M059J (cell line): ENCODE results near the gene FILIP1. TPM values are rescaled to one million over a fixed set of nuclear protein-coding genes. Genes with fewer than 3 reads are reported as not detected.

Experiments
- DNase-seq: peaks from one replicate; pipeline ENCODE4 v3.0.0-alpha.2; 2012; ENCODE audit warnings: low read depth
- total RNA-seq: library from RNA; depleted of rRNA; stranded (reverse); fragments of >200 nt; shearing (Covaris generic); gene quantifications from 2 replicates; pipeline ENCODE4 v1.2.3, GENCODE V29; 2014; rRNA removed

The FILIP1 gene
- total RNA-seq, 1 experiment from 2014 or later: 1.3 TPM

DNA sequence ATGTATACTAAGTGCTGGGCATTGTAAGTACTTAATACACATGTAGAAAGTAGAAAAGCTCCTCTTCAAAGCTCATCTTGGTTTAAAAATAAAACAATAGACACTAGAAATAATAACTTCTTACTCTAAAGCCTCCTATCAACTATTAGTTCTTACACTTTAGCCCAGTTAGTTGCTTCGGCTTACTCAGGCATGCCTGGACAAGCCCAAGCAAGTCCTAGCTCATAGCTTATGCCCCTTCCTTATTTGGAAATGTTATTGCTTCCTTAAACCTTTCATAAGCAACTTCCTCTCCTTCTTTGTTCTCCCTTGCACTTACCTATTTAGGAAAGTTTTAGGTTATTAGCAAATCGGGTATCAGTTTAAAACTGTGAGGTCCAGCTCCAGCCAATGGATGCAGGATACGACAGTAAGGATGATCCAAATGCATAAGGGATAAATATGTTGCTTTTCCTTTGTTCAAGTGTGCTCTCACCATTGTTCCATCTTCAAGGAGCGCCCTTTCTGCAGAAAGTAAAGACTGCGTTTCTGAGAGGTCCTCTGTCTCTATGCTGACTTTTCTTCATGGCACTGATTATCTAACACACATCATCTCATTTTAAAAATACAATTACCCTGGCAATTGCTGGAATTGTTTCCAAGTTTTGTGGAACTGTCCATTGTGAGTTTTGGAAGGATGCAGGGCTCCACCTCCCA lies 221.3 kb downstream of the FILIP1 start:
- no peak for DNase-seq

DNA sequence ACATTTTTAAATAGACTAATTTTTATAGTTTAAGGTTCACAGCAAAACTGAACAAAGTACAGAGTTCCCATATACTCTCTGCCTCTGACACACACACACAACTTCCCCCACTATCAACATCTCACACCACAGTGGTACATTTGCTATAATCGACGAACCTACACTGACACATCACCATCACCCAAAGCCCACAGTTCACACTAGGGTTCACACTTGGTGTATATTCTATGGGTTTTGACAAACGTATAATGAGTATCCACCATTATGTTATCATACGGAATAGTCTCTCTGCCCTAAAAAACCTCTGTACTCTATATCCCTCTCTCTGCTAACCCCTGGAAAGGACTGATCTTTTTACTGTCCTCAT lies 224.6 kb downstream of the FILIP1 start:
- no peak for DNase-seq

DNA sequence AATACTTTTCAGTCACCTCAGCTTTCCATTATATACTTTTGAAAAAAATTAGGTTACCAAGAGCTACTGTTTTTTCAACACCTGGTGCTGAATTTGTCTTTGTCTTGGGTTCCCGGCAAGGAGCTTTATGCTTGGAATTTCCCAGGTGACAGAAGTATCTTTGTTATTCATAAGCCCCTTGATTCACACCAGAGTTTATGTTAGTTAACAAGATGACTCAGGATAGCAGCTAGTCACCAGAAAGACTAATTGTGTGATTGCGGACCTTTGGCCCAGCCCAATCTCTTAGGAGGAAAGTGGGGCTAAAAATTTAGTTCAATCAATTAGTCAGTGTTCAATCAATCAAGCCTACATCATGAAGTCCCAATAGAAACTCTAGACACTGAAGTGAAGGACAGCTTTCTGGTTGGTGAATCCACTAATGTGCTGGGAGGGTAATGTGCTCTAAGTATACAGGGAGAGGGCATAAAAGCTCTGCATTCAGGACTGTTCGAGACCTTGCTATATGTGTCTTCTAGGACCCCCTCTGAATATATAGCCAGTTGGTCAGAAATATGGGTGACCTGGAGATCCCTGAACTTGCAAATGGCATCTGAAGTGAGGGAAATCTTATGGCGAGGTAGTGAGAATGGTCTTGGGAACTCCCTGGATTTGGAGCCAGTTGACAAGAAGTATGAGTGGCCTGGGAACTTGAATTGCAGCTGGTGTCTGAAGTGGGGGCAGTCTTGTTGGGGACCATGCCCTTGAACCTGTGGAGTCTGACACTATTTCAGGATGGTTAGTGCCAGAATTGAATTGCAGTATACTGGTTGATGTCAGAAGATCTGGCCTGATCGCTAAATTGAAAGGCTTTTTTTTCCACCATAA lies 225.2 kb downstream of the FILIP1 start:
- DNase-seq: peak; percentile 72

DNA sequence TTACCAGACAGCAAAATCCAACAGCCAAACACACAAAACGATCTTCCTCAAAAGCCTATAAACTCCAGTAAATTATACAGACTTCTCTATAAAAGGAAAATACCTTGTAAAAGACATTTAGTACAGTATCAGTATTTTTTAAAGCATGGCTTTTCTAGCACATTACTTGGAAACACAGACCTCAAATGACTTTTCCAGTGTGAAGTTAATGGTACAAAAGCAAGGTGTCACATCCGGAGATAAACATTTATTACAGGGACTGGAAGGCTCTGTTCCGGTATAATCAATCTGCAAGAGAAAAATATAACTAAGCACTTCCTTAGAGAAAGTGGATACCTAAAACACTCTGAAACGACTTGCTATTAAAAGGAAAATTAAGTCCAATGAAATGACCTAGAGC lies 226.1 kb downstream of the FILIP1 start:
- DNase-seq: no peak

DNA sequence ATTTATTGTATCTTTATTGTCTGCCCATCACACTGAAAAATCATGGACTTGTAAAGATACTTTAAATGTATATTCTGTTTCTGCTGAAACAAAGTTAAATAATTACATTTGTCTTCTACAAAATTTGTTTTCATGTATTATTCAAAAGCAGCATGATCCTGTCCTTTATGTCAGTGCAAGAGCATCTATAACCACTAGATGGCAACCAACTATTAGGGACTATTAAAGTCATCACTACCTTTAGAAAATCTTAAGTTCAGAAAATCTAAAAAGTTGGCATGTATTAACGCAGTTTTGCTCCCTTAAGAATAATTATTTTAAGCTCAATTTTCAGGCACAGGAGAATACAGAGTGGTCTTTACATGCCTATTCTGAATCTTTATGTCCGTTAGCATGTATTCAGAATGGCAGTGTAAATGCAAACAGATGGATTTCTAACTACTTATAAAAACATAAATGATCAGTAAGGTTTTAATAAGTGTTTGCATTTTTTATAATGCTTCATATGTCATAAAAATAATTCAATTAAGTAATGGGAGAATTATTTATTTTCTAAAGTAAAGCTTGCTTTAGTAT lies 226.8 kb downstream of the FILIP1 start:
- DNase-seq: peak; percentile 70

DNA sequence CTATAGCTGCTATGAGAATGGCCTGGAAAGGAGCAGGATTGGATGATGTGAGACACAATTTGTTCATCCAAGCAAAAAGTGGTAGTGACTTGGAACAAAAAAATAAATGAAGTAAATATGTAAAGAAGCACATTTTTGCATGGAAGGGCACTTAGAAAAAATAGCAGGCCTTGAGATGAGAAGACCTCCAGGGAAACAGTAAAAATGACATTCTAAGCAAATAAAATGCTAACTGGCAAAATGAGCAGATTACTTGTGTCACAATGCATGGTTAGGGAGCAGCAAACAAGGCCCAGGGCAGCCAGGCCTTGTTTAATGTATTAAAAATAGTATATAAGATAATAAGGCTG lies 230.2 kb downstream of the FILIP1 start:
- no peak for DNase-seq

DNA sequence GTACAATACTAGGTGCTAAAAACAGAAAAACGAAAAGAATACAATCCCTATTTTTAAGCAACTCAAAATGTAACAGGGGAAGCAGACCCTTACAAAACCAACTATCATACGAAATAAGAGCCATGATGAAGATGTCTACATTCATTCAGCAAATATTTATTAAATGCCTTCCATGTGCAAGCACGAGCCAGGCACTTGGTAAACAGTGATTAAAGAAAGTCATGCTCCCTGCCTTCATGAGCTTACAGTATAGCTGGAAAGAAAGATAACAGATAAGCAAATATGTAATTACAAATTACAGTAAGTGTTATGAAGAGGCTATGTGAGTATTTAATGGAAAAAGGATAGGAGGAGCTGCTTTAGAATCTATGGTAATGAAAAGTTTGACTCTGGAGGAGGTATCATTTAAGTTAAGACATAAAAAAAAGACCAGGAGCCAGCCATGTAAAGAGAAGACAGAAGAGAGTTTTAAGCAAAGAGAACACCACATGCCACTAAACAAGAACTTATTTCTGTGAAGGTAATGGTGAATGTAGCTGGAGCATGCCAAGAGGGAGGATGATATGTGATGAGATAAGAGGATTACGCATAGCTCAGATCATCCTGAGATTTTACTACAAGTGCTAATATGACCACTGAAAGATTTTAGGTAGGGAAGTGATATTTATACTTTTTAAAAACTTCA lies 230.7 kb downstream of the FILIP1 start:
- DNase-seq: no peak

DNA sequence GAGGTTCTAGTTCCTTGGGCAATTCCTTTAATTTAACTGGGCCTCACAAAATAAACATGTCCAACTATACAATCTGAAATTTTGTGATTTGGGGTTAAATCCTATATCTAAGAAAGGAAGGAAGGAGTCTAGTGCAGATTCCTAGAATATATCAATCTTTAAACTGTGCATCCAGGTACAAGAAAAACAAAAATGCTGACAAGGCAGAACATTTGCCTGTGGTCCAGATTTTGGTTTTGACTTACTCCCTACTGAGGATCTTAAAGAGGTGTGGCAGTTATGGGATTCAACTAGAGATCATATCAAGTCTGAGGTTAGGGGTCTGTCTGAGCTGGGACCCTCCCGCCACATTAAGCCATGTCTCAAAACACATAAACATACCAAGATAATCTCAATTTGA lies 232.3 kb downstream of the FILIP1 start:
- DNase-seq: no peak

DNA sequence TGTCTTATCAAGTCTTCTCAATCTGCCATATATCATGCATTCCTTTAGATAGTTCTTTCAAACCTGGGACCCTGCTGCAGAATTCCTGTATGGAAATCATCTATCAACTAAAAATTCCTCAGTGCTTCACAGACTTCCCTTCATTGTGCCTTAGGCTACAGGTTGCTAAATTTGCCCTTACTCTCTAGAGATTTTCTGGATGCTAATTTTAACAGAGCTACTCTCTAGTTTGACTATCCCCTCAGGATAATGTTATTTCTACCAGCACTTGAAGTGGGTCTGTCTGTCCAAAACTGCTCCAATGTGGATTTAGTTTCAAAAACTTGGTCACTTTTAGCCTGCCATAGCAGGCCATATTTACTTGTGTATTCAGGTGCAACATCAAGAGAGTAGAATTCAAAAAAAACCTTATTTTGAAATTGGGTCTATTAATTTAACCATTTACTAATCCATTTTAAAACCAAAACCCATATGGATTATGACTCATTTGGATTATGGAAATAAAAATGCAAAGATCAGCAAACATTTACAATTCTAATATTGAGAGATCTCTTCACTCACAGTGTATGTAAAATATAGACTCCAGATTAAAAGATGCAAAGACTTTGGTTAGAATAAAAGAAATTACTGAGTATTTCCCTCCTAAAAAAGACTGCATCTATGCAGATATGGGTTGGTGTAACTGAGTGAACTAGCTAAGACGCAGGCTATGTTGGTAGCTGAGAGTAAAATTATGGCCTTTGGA lies 236.1 kb downstream of the FILIP1 start:
- DNase-seq: no peak

DNA sequence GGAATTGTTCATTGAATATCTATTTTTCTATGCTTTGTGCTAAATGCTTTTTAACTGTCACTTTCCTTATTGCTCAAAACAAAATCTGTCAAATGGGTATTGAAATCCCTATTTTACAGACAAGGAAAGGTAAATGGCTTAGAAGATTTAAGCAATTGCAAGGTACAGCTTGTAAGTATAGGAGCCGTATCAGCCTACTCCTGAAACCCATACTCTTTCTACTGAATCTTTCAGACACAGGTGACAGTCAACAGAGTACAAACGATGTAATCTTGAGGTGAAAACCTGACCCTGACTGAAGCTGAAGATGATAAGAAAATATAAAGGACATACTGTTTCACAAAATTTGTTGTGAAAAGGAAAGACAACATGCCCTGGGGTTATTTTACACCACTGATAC lies 243.0 kb downstream of the FILIP1 start:
- DNase-seq: no peak

DNA sequence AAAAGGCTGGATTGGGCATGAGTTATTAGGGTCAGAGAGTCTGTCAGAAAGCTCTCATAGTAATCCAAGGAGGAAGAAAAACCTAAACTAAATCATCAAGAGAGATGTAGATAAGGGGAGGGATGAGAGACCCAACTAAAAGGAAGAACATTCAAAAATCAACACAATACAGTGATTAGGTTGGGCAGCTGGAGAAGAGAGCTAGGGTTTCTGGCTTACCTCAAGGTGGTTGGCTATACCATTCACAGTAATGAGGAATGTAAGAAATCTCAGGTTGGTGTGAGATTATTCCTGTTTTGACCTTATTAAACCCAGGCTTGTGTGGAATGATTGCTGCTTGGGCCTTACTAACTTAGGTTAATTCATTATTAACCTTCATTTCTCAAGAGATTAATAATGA lies 243.8 kb downstream of the FILIP1 start:
- DNase-seq: no peak

DNA sequence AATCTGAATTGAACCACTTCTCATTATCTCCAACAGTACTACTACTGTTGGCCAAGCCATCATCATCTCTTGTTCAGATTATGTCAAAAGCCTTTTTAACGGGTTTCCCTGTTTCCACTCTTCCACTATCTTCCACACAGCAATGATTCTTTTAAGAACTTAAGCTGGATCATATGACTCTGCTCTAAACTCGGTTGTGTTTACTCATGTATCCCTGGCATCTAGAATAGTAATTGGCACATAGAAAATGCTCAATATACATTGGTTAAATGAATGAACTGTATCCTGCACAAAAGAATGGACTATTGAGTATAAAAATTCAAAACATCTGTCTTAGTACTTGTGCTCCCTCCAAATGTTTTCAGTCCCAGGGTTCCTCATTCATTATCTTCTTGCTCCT lies 247.2 kb downstream of the FILIP1 start:
- DNase-seq: no peak

DNA sequence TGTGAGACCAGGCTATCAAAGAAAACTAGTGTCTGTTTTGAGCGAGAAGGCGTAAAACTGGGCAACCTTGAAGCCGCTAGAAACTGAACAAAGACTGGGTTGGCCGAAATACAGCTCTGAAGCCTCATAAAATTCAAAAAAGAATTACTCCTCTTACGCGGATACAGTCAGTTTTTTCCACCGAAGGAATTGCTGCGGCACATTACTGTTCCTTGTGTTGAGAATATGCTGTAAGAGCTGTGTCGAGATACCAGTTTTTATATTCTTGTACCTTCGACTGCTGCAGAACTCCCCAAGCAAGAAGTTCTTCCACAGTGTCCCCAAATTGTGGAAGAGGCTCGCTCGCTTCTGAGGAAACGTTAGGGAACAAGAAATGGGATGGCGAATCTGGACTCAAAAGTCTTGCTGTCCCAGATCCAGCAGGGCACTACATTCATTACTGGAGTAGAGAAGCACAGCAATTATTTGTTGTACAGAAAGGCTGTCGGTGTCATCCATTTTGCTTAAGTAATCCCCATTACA lies 249.5 kb downstream of the FILIP1 start:
- no peak for DNase-seq

DNA sequence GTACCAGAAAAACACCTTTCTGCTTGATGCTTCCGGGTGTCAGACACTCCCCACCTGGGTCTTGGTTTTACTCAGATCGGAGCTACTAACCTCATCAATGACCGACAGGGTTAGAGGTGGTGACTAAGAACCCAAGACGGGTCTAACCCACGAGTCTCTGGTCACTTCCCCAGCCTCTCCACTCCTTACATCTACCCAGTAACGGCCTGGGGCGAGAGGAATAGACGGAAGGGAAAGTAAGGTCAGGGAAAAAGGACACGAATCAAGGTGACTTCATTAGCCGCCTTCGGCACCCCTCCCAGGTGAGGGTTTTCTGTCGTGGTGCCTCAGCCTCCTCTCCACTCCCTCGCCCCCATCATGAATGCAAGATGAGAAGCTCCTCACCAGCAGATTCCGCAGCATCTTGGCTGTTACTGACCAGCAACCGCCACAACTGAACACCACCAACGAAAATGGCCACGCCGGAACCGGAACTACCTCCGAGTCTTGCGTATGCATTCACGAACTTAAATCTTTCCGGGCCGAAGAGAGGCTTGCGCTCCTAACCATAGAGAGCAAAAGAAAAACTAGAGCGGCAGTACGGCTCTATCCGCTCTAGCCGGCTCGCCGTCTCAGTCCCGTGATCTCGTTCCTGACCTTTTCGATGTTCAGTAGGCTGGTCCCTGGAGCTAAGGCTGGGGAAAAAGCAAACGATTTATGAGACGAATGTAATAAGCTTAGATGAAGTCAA lies 250.1 kb downstream of the FILIP1 start, which contains the start of gene COX7A2:
TSS of gene COX7A2 (minus strand) at position 469 of the 730 bp plus-strand sequence. CDS start at position 402, 67 bp downstream.
- DNase-seq: peak; percentile 99

Other genes starting within 250 kb of the FILIP1 start
- 333 and 839 TPM in 2 replicates for gene COX7A2, start 250.0 kb downstream of the FILIP1 start, total RNA-seq
- gene TMEM30A, start 209.0 kb downstream of the FILIP1 start, total RNA-seq: 159 and 198 TPM in 2 replicates
- gene SENP6, start 108.1 kb upstream of the FILIP1 start, total RNA-seq: 37.7 and 45.0 TPM in 2 replicates